GM10266 (cell line): ENCODE measurements around the gene STK24.

Experiments
- DNase-seq: peaks from one replicate; pipeline ENCODE4 v3.0.0; 2012; ENCODE audit errors: extremely low spot score
- CTCF ChIP-seq: IDR thresholded peaks from 2 replicates; pipeline ENCODE4 v1.5.1; 2012; ENCODE audit warnings: mild to moderate bottlenecking, low read depth; ENCODE audit not compliant: control insufficient read depth, insufficient read depth; ENCODE audit errors: missing control alignments

Gene STK24

DNA sequence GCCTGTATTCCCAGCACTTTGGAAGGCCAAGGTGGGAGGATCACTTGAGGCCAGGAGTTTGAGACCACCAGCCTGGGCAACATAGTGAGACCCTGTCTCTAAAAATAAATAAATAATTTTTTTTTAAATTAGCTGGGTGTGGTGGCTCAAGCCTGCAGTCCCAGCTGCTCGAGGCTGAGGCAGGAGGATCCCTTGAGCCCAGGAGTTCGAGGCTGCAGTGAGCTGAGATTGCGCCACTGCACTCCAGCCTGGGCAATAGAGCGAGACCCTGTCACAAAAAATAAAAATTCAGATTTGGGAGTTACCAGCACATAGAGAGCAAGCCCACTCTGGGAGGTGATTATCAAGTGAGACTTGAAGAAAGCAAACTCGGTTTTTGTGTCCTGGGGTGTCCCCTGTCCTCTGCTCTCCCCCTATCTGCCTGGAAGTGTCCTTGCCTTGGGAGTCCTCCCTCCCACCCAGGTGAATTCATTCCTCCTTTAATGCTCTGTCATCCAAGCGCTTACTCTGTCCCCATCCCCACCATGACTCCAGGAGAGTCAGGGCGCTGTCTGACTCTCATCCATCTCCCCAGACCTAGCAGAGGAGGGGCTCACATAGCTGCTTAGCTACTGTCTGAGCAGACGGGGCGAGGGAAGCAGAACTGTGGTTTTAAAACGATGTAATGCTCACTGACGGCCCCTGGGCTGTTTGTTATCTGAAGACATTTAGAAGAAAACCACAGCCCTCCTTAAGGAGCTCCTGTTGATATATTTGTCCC lies 146.8 kb downstream of the STK24 start:
- TF ChIP-seq CTCF, result no peak
- DNase-seq, result no peak

DNA sequence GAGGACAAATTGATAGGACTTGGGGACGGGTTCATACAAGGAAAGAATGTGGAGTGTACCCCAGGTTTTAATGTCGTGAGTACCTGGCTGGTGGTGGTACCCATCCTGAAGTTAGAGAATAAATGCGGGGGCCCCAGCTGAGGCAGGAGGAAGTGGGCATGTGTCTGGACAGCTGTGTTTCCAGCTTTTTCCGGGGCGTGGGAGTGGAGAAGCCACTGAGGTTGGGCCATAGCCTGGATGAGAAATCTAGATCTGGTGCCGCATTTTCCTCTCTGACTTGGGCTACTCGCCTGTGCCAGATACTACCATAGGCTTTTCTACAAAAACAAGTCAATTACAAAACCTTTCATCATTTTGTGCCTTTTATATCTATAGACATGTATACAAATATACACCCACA lies 147.4 kb downstream of the STK24 start:
- TF ChIP-seq CTCF, result no peak
- DNase-seq, result no peak

GRCh38 chr13:98429081-98429480 lies 147.8 kb downstream of the STK24 start:
- no peak for DNase-seq
- no peak for TF ChIP-seq CTCF

GRCh38 chr13:98428256-98428966 lies 148.5 kb downstream of the STK24 start:
- DNase-seq, result no peak
- no peak for TF ChIP-seq CTCF

GRCh38 chr13:98427331-98427995 lies 149.4 kb downstream of the STK24 start:
- DNase-seq, result no peak
- no peak for TF ChIP-seq CTCF

- TF ChIP-seq CTCF, result no peak
- no peak for DNase-seq
Observed at GRCh38 chr13:98423417-98423816, 153.5 kb downstream of the STK24 start.

GRCh38 chr13:98422046-98422445 lies 154.9 kb downstream of the STK24 start:
- DNase-seq, result no peak
- TF ChIP-seq CTCF, result no peak
